Measurements from ENCODE around the gene HSBP1L1.
A peak's percentile ranks its signal among the peaks of the same experiment; 100 is the strongest.
"Not testable (repeated sequence)": the region's sequence is repeated elsewhere in the genome, so short reads cannot be mapped to it uniquely, and the experiment has no call there.

HSBP1L1 gene

GRCh38 chr18:80006724-80007123, 42.3 kb downstream of the HSBP1L1 start:
- H3K27me3 ChIP-seq (ENCODE audit: insufficient read depth, low read depth, severe bottlenecking), result no peaks in the 10 kb centered on the region
- TF ChIP-seq CTCF (IDR thresholded peaks at IDR 0.05; ENCODE audit: low read depth, low read length), result no peak
- no peak overlapping the region for H3K27ac ChIP-seq
- DNase-seq, result no peak
- no peaks in the 10 kb centered on the region for H3K36me3 ChIP-seq
- no peak overlapping the region for H3K4me3 ChIP-seq (ENCODE audit: low read depth, low read length)
- H3K9me3 ChIP-seq (ENCODE audit: severe bottlenecking), result peaks cover 10% of the 10 kb centered on the region

- H3K36me3 ChIP-seq, result no peaks in the 10 kb centered on the region
- no peak for DNase-seq
- no peak for TF ChIP-seq CTCF (IDR thresholded peaks at IDR 0.05; ENCODE audit: low read depth, low read length)
- no peak overlapping the region for H3K4me3 ChIP-seq (ENCODE audit: low read depth, low read length)
- no peaks in the 10 kb centered on the region for H3K27me3 ChIP-seq (ENCODE audit: insufficient read depth, low read depth, severe bottlenecking)
- H3K9me3 ChIP-seq (ENCODE audit: severe bottlenecking), result peaks cover 14% of the 10 kb centered on the region
- H3K27ac ChIP-seq, result no peak overlapping the region
Observed at GRCh38 chr18:80009661-80010550, 45.5 kb downstream of the HSBP1L1 start.

- Histone ChIP-seq H3K27me3 (ENCODE audit: insufficient read depth, low read depth, severe bottlenecking) (no peaks in the 10 kb centered on the region), H3K4me3 (ENCODE audit: low read depth, low read length) (no peak overlapping the region), H3K27ac (no peak overlapping the region), H3K9me3 (ENCODE audit: severe bottlenecking) (peaks cover 14% of the 10 kb centered on the region), H3K36me3 (no peaks in the 10 kb centered on the region)
- TF ChIP-seq CTCF (IDR thresholded peaks at IDR 0.05; ENCODE audit: low read depth, low read length), result no peak
- no peak for DNase-seq
Observed at GRCh38 chr18:80010551-80010906, 46.1 kb downstream of the HSBP1L1 start.

GRCh38 chr18:80011496-80012137, 47.2 kb downstream of the HSBP1L1 start:
- not testable (repeated sequence) for H3K27me3 ChIP-seq (ENCODE audit: insufficient read depth, low read depth, severe bottlenecking); H3K36me3 ChIP-seq
- peaks cover 14% of the 10 kb centered on the region for H3K9me3 ChIP-seq (ENCODE audit: severe bottlenecking)
- peak; percentile 30 for DNase-seq
- H3K4me3 ChIP-seq (ENCODE audit: low read depth, low read length), result peak overlapping the region; percentile 3; the same call in 1 of the 2 replicates
- H3K27ac ChIP-seq, result peak overlapping the region; percentile 72

GRCh38 chr18:80012714-80013113, 48.3 kb downstream of the HSBP1L1 start:
- no peak for TF ChIP-seq CTCF (IDR thresholded peaks at IDR 0.05; ENCODE audit: low read depth, low read length)
- Histone ChIP-seq H3K9me3 (ENCODE audit: severe bottlenecking) (peaks cover 14% of the 10 kb centered on the region), H3K27ac (peak overlapping the region; percentile 72), H3K4me3 (ENCODE audit: low read depth, low read length) (no peak overlapping the region), H3K27me3 (ENCODE audit: insufficient read depth, low read depth, severe bottlenecking) (no peaks in the 10 kb centered on the region), H3K36me3 (no peaks in the 10 kb centered on the region)
- no peak for DNase-seq
